ENCODE measurements around the gene IWS1.

GRCh38 chr2:127526132-127527000, at the start of gene IWS1:
- peak; percentile 85 for TF ChIP-seq POLR2AphosphoS5 (IDR thresholded peaks at IDR 0.05; ENCODE audit: low read depth, low read length)
- peak; percentile 54 for TF ChIP-seq FOXP2 (optimal IDR thresholded peaks at IDR 0.05; ENCODE audit: borderline replicate concordance, extremely low read depth, extremely low read length, insufficient read depth)
- 0 out of 4 replicates have a peak, but pooled peaks have one; percentile 9 to 13 for TF ChIP-seq REST (IDR thresholded peaks at IDR 0.05; ENCODE audit: insufficient read depth in 1 of 2, low read depth in 2 of 2, low read length in 2 of 2)

Measured in PFSK-1 (cell line).